Measurements from ENCODE around the gene KNDC1.

- TF ChIP-seq CTCF (IDR thresholded peaks at IDR 0.05; ENCODE audit: insufficient read depth, low read length) (no peak), SPI1 (IDR thresholded peaks at IDR 0.05; ENCODE audit: borderline replicate concordance, low read depth) (no peak), POLR2AphosphoS5 (IDR thresholded peaks at IDR 0.05; ENCODE audit: low read depth) (no peak)
These were observed 107.8 kb downstream of the KNDC1 start for GRCh38 chr10:133267829-133268228.
